Measurements from ENCODE around the gene C2CD2.

DNA sequence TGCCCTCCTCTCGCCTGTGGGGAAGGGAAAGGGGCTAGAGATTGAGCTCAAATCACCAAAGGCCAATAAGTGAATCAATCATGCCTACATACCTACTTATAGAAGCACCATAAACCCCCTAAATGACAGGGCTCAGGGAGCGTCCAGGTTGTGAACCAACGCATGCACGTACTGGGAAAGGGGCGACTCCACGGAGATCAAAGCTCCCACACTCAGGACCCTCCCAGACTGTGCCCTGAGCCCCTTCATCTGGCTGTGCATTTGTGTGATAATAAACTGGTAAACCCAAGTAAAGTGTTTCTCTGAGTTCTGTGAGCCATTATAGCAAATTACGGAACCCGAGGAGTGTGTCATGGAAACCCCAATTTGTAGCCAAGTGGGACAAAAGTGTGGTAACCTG lies 50.9 kb downstream of the C2CD2 start:
- TF ChIP-seq POLR2A (IDR thresholded peaks at IDR 0.05): no peak
- TF ChIP-seq, protein P1, sequence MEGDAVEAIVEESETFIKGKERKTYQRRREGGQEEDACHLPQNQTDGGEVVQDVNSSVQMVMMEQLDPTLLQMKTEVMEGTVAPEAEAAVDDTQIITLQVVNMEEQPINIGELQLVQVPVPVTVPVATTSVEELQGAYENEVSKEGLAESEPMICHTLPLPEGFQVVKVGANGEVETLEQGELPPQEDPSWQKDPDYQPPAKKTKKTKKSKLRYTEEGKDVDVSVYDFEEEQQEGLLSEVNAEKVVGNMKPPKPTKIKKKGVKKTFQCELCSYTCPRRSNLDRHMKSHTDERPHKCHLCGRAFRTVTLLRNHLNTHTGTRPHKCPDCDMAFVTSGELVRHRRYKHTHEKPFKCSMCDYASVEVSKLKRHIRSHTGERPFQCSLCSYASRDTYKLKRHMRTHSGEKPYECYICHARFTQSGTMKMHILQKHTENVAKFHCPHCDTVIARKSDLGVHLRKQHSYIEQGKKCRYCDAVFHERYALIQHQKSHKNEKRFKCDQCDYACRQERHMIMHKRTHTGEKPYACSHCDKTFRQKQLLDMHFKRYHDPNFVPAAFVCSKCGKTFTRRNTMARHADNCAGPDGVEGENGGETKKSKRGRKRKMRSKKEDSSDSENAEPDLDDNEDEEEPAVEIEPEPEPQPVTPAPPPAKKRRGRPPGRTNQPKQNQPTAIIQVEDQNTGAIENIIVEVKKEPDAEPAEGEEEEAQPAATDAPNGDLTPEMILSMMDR (IDR thresholded peaks at IDR 0.05): no peak

Measured in uterus (tissue), 2 donors.